WTC11 (cell line): ENCODE measurements around the gene CALHM4.

Source experiments
- ZNF423 ChIP-seq: fragments of 250-450 bp; sonication (Bioruptor Pico); IDR thresholded peaks from 2 replicates; pipeline ENCODE4 v2.1.2; 2022; ENCODE audit warnings: mild to moderate bottlenecking, moderate library complexity
- TF ChIP-seq, protein P1 (sequence below): sonication (generic); formaldehyde crosslinking; IDR thresholded peaks from 2 replicates; pipeline ENCODE4 v1.8.1; 2023; ENCODE audit warnings: mild to moderate bottlenecking, missing genetic modification reagents

GRCh38 chr6:116556065-116556464, 2.5 kb downstream of the CALHM4 start:
- TF ChIP-seq, protein P1, sequence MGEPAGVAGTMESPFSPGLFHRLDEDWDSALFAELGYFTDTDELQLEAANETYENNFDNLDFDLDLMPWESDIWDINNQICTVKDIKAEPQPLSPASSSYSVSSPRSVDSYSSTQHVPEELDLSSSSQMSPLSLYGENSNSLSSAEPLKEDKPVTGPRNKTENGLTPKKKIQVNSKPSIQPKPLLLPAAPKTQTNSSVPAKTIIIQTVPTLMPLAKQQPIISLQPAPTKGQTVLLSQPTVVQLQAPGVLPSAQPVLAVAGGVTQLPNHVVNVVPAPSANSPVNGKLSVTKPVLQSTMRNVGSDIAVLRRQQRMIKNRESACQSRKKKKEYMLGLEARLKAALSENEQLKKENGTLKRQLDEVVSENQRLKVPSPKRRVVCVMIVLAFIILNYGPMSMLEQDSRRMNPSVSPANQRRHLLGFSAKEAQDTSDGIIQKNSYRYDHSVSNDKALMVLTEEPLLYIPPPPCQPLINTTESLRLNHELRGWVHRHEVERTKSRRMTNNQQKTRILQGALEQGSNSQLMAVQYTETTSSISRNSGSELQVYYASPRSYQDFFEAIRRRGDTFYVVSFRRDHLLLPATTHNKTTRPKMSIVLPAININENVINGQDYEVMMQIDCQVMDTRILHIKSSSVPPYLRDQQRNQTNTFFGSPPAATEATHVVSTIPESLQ, result no peak
- TF ChIP-seq ZNF423 (CRISPR knock-in tag), result no peak
